A549 (cell line): ENCODE data around the gene GSTA4. TPM values are rescaled to one million over a fixed set of nuclear protein-coding genes. Genes with fewer than 3 reads are reported as not detected.

Experiments used
- ATAC-seq, 2 experiments: fragments of 200-7000 bp in 1 of 2; fragments of >200 bp in 1 of 2; cut with Nextera tagmentation in 1 of 2; cut with Tn5 transposase in 1 of 2; 3 replicates each; pipeline versions ENCODE4 v1.8.0 to v1.9.1; 2018 to 2020; ENCODE audit warnings: mild to moderate bottlenecking in 1 of 2, moderate library complexity in 1 of 2
- CTCF ChIA-PET: fragments of 300-600 bp; sonication (Branson Sonifier 250); formaldehyde crosslinking; extraction: SDS; loops from one replicate; lab custom pipeline; 2021; ENCODE audit warnings: antibody characterized with exemption, inconsistent platforms; lab: Yijun Ruan, JAX
- POLR2A ChIA-PET: fragments of 350-600 bp; formaldehyde crosslinking; extraction: SDS; loops from one replicate; lab custom pipeline; 2021; ENCODE audit warnings: antibody characterized with exemption, inconsistent platforms; lab: Yijun Ruan, JAX
- DNase-seq, 2 experiments: peaks; one replicate each; pipeline versions ENCODE4 v3.0.0 to v3.0.0-alpha.2; 2011 to 2016; ENCODE audit warnings: low read depth in 1 of 2, low spot score in 1 of 2
- FAIRE-seq: peaks from 2 replicates; lab custom pipeline; 2011; peaks lifted over from hg19 to GRCh38; lab: Jason Lieb, UNC
- H3K27ac ChIP-seq, 2 experiments: fragments of >200 bp; sonication (Bioruptor Twin); formaldehyde crosslinking; 3 replicates each; pipeline ENCODE4 v1.5.1; 2016 to 2017
- H3K4me1 ChIP-seq: fragments of >200 bp; sonication (Bioruptor Twin); formaldehyde crosslinking; 3 replicates; pipeline ENCODE4 v1.6.1; 2016
- H3K4me2 ChIP-seq: fragments of >200 bp; sonication (Bioruptor Twin); formaldehyde crosslinking; 3 replicates; pipeline ENCODE4 v1.6.1; 2016
- H3K4me3 ChIP-seq: fragments of >200 bp; sonication (Bioruptor Twin); formaldehyde crosslinking; 3 replicates; pipeline ENCODE4 v1.5.1; 2016
- H3K9me3 ChIP-seq: fragments of >200 bp; sonication (Bioruptor Twin); formaldehyde crosslinking; 3 replicates; pipeline ENCODE4 v1.6.1; 2016
- BCL3 ChIP-seq: fragments of >200 bp; sonication (Bioruptor Twin); formaldehyde crosslinking; IDR thresholded peaks from 3 replicates; pipeline ENCODE4 v1.6.1; 2016
- CTCF ChIP-seq: fragments of >200 bp; sonication (Bioruptor Twin); formaldehyde crosslinking; IDR thresholded peaks from 3 replicates; pipeline ENCODE4 v1.5.1; 2016
- ELK1 ChIP-seq: fragments of 150-350 bp; IDR thresholded peaks from 2 replicates; pipeline ENCODE4 v1.6.1; 2014; ENCODE audit warnings: low read depth, mild to moderate bottlenecking, low read length
- FOSB ChIP-seq: fragments of 250-450 bp; sonication (Bioruptor Pico); IDR thresholded peaks from 2 replicates; pipeline ENCODE4 v1.5.0; 2020; ENCODE audit warnings: mild to moderate bottlenecking, moderate library complexity
- FOXS1 ChIP-seq: fragments of 250-450 bp; sonication (Bioruptor Pico); IDR thresholded peaks from 2 replicates; pipeline ENCODE4 v1.5.0; 2020; ENCODE audit warnings: mild to moderate bottlenecking, moderate library complexity
- HES2 ChIP-seq: fragments of >200 bp; sonication (Bioruptor Twin); formaldehyde crosslinking; IDR thresholded peaks from 2 replicates; pipeline ENCODE4 v1.6.1; 2016
- HEYL ChIP-seq: fragments of 250-450 bp; sonication (Bioruptor Pico); IDR thresholded peaks from 2 replicates; pipeline ENCODE4 v1.8.0; 2021; ENCODE audit warnings: mild to moderate bottlenecking, moderate library complexity
- HMGXB4 ChIP-seq: fragments of 250-450 bp; sonication (Bioruptor Pico); IDR thresholded peaks from 2 replicates; pipeline ENCODE4 v1.5.0; 2021; ENCODE audit warnings: mild to moderate bottlenecking, moderate library complexity, borderline replicate concordance
- HOXA7 ChIP-seq: fragments of 250-450 bp; sonication (Bioruptor Pico); IDR thresholded peaks from 2 replicates; pipeline ENCODE4 v1.5.0; 2020; ENCODE audit warnings: mild to moderate bottlenecking, moderate library complexity
- HOXB13 ChIP-seq: fragments of 250-450 bp; sonication (Bioruptor Pico); IDR thresholded peaks from 2 replicates; pipeline ENCODE4 v1.5.0; 2020; ENCODE audit warnings: low read depth, mild to moderate bottlenecking, moderate library complexity
- HOXB5 ChIP-seq: fragments of 250-450 bp; sonication (Bioruptor Pico); IDR thresholded peaks from 2 replicates; pipeline ENCODE4 v1.5.0; 2020; ENCODE audit warnings: mild to moderate bottlenecking, moderate library complexity
- MAFK ChIP-seq: fragments of 450-650 bp; IDR thresholded peaks from 2 replicates; pipeline ENCODE4 v1.6.1; 2014; ENCODE audit not compliant: partially characterized antibody
- NFE2L2 ChIP-seq: fragments of 150-350 bp; conservative IDR thresholded peaks from 2 replicates; pipeline ENCODE4 v1.6.1; 2014; ENCODE audit warnings: low read length
- NPAS2 ChIP-seq: fragments of 250-450 bp; sonication (Bioruptor Pico); IDR thresholded peaks from 2 replicates; pipeline ENCODE4 v1.8.0; 2022; ENCODE audit warnings: mild to moderate bottlenecking, moderate library complexity, borderline replicate concordance
- PHF8 ChIP-seq: fragments of 200-600 bp; sonication (generic); IDR thresholded peaks from 2 replicates; pipeline ENCODE4 v1.6.1; 2016; ENCODE audit warnings: low read depth, mild to moderate bottlenecking, antibody characterized with exemption, moderate library complexity, borderline replicate concordance
- POLR2AphosphoS2 ChIP-seq: conservative IDR thresholded peaks from 2 replicates; pipeline ENCODE4 v1.6.1; 2012; ENCODE audit warnings: low read length, improper control_type of control experiment, inconsistent platforms
- REST ChIP-seq: fragments of 200-600 bp; sonication (generic); IDR thresholded peaks from 2 replicates; pipeline ENCODE4 v1.6.1; 2016; ENCODE audit warnings: antibody characterized with exemption, mild to moderate bottlenecking, moderate library complexity
- RNF2 ChIP-seq: fragments of 200-600 bp; sonication (generic); IDR thresholded peaks from 2 replicates; pipeline ENCODE4 v1.6.1; 2016; ENCODE audit warnings: low read depth, mild to moderate bottlenecking, antibody characterized with exemption, moderate library complexity, borderline replicate concordance
- TFCP2L1 ChIP-seq: fragments of 250-450 bp; sonication (Bioruptor Pico); IDR thresholded peaks from 2 replicates; pipeline ENCODE4 v1.5.0; 2021; ENCODE audit warnings: mild to moderate bottlenecking
- USF2 ChIP-seq: fragments of 450-650 bp; IDR thresholded peaks from 2 replicates; pipeline ENCODE4 v1.6.1; 2014; ENCODE audit warnings: antibody characterized with exemption
- ZFP36 ChIP-seq: fragments of 450-650 bp; IDR thresholded peaks from 2 replicates; pipeline ENCODE4 v1.6.1; 2014; ENCODE audit warnings: borderline replicate concordance; ENCODE audit not compliant: partially characterized antibody
- WGBS: methylation state at CpG from one replicate; pipeline ENCODE4 v1.1.6; 2017; ENCODE audit errors: missing lambda C conversion rate; 5-methylcytosine and 5-hydroxymethylcytosine counted together
- polyA plus RNA-seq, 4 experiments: library from polyadenylated mRNA; depleted of rRNA in 3 of 4; stranded (reverse); fragments of >200 nt; fragmentation: RNase III in 1 of 4; extraction: RNeasy Plus Mini Kit Qiagen cat#74134 plus additional on column Dnase treatment in 1 of 4; gene quantifications; 2 replicates in 3 of 4; 3 replicates in 1 of 4; pipeline ENCODE4 v1.2.3, GENCODE V29; 2011 to 2017

The GSTA4 gene
- polyA plus RNA-seq, 2 of the 4 experiments (the other 2 are of a cell fraction), result 12.6 to 30.6 TPM

GRCh38 chr6:53044572-53044971 lies 49.5 kb upstream of the GSTA4 start (continued):
- TF ChIP-seq RNF2 (no peak), HOXB13 (CRISPR knock-in tag) (no peak), FOXS1 (no peak), TFCP2L1 (CRISPR knock-in tag) (no peak), ELK1 (no peak)
- TF ChIP-seq, all 56 proteins: peak for 0

GRCh38 chr6:53044071-53044470 lies 49.0 kb upstream of the GSTA4 start:
- Histone ChIP-seq H3K9me3 (no peaks in the 10 kb centered on the region), H3K27ac (no peak overlapping the region)
- no peak for TF ChIP-seq HES2
- TF ChIP-seq POLR2AphosphoS2, result no peak
- TF ChIP-seq REST, result no peak
- TF ChIP-seq NFE2L2, result no peak
- no peak for TF ChIP-seq FOSB (CRISPR knock-in tag)
- TF ChIP-seq RNF2, result no peak
- TF ChIP-seq BCL3, result no peak
- TF ChIP-seq PHF8, result no peak
- TF ChIP-seq USF2, result no peak
- no peak for TF ChIP-seq CTCF
- no peak for TF ChIP-seq HOXA7
- TF ChIP-seq HMGXB4, result no peak
- no peak for TF ChIP-seq MAFK
- TF ChIP-seq HOXB5, result no peak
- TF ChIP-seq HEYL (CRISPR knock-in tag), result no peak
- no peak for TF ChIP-seq ELK1
- no peak for TF ChIP-seq NPAS2 (CRISPR knock-in tag)
- TF ChIP-seq ZFP36, result no peak
- TF ChIP-seq, all 56 proteins: peak for 0
- DNase-seq (no peak), FAIRE-seq (no peak), ATAC-seq (peak in 1 of 2 experiments; percentile 36; a peak in 1 of 6 replicates)
- Histone ChIP-seq H3K4me3 (no peak overlapping the region), H3K4me2 (0 out of 3 replicates have a peak overlapping the region, but pooled peaks have one; percentile 18), H3K4me1 (peaks cover 34% of the 10 kb centered on the region)
- ChIA-PET POLR2A (no interaction called here), CTCF (interaction anchor here (3.0 kb wide), 1 partner anchor 48 kb away, joined by 14 read pairs; the partner anchor contains the start of gene GSTA4)
- 83% methylated on average over 4 of the region's 4 CpGs for WGBS
